Peyer's patch (tissue), 4 donors: ENCODE results near the gene FOXP4.

Source experiments
- POLR2A ChIP-seq, 2 donors: fragments of 450-650 bp; IDR thresholded peaks; one replicate each; pipeline ENCODE4 v1.5.1; 2017; ENCODE audit warnings: antibody characterized with exemption in 2 of 2, mild to moderate bottlenecking in 2 of 2, moderate library complexity in 2 of 2
- TF ChIP-seq, protein P1 (sequence below), 6 experiments: fragments of 450-650 bp in 4 of 6; fragments of 200-600 bp in 2 of 6; sonication (generic) in 1 of 6; IDR thresholded peaks; one replicate each; pipeline ENCODE4 v1.5.1; 2017 to 2019; ENCODE audit warnings: antibody characterized with exemption in 6 of 6, mild to moderate bottlenecking in 3 of 6, moderate library complexity in 1 of 6

DNA sequence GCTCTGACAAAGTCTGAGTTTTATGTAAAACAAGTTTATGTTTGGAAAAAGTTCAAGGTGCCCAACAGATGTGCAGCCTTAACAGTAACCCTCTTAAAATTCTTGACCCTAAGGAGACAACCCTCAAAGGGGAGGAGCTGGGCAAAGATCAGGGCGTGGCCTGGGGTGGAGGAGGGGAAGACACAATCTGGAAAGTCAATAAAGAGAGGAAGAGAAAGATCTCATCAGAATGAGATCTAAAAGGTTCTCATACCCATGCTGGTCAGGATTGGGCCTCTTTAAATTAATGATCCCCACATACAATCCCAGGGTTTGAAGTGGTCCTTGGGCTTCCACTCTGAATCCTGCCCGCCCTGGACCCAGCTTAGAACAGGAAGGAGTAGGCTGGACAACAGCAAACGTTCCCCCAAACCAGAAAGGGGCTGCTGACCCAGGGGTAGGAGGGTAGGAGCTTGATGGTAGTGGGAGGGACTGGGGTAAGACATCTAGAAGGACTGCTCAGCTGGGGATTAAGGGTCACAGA is 33.0 kb downstream of the FOXP4 start:
- TF ChIP-seq, protein P1, sequence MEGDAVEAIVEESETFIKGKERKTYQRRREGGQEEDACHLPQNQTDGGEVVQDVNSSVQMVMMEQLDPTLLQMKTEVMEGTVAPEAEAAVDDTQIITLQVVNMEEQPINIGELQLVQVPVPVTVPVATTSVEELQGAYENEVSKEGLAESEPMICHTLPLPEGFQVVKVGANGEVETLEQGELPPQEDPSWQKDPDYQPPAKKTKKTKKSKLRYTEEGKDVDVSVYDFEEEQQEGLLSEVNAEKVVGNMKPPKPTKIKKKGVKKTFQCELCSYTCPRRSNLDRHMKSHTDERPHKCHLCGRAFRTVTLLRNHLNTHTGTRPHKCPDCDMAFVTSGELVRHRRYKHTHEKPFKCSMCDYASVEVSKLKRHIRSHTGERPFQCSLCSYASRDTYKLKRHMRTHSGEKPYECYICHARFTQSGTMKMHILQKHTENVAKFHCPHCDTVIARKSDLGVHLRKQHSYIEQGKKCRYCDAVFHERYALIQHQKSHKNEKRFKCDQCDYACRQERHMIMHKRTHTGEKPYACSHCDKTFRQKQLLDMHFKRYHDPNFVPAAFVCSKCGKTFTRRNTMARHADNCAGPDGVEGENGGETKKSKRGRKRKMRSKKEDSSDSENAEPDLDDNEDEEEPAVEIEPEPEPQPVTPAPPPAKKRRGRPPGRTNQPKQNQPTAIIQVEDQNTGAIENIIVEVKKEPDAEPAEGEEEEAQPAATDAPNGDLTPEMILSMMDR (IDR thresholded peaks at IDR 0.05), result no peak
- TF ChIP-seq POLR2A (IDR thresholded peaks at IDR 0.05), result no peak
